ENCODE results near the gene CARMIL1.

The CARMIL1 gene

DNA sequence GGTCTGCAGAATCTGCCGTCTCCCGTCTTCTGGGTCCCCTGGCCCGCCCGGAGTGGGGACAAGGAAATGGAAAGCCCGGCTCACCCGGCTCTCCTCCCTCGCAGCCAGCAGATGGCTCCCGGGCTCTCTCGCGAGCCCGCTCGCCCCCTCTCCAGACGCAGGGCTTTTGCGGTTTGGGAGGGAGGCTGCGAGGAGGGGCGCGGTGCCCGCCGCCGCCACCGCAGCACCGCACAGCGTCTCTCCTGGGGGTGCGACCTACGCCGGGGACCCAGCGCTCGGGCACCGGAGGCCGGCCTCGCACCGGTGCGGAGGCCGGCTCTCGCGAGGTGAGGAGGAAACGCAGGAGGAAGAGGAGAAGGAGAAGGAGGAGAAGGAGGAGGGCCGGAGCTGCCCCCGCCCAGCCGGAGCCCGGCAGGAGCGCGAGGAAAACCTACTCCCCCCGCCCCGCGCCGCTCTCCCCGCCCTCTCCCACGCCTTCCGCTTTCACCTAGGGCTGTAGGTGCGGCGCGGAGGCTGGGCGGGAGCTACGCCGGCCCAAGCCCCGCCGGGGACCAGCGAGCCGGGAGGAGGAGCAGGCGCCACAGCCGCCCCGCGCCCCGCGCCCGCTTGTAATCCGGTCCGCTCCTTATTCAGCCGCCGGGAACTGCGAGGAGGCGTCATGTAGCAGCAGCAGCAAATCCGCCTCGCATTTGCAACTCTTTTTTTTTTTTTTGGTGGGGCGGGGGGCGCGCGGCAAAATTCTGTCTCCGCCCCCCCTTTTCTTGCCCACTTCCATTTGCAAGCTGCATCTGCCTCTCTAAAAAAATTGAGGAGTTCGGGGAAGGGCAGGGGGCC is at the start of gene CARMIL1:
Gene CARMIL1, plus strand, starts transcription at position 461 of the 834 bp plus-strand sequence. CDS start 422 bp downstream, outside the sequence.
- DNase-seq = peak; percentile 83

DNA sequence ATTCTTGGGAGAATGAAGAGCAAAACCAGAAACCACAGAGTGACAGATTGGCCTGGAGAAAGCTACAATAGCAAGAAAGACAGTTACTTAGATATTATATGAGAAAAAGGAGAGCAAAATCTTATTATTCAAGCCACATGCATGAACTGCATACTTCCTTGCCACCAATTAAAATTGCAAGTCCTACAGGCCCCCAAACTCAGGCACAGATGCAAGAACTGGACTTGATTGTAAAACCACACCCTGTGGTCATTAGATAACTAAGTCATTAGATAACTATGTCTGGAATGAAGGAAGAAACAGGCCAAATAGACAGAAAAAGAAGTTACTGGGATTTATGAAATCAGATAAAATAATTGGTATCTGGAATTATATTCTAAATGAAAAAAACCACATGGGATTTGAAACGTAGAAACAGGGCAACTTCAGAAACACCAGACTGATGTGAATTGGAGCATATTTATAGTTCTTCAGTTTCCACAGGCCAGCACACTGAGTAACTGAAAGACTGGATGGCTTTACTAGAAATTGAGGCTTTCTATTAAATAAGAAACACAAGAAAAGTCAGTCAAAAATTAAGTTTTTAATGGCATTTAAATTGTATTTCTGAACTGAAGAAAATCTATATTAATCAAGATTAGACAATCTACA is 49.4 kb upstream of the CARMIL1 start:
- DNase-seq = no peak

DNA sequence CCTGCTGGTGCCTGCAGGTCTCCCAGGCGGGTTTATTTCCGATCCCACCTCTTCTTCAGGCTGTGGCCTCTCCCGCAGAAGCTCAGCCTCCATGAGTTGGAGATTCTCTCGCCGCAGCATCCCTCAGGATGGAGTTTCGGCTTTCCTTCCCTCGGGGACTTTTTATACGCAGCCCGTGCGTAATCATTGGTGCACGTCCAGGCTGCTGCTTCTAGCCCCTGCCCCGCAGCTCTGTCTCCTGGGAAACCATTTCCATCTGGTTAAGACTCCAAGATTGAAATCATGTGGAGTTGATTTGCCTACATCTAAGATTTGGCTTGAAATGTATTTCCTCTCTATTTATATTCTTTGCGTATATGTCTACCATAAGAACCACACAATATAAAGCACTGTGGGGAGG is 46.7 kb upstream of the CARMIL1 start:
- no peak for DNase-seq

DNA sequence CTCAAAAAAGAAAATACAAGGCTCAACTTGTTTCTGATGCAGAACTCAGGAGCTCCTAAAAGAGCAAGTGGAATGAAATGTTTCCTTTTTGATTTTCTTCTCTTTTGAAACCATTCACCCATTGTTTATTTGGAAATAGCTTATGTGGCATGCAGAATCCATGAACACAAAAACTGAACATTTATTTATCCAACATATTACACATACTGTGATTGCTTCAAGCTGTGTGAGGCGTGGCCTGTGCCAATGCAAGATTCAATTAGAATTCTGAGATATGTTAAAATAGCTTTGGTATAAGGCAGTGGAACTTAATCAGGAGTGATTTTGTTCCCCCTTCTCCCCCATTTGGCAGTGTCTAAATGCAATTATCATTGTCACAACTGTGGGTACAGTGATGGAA is 45.9 kb upstream of the CARMIL1 start:
- no peak for DNase-seq

DNA sequence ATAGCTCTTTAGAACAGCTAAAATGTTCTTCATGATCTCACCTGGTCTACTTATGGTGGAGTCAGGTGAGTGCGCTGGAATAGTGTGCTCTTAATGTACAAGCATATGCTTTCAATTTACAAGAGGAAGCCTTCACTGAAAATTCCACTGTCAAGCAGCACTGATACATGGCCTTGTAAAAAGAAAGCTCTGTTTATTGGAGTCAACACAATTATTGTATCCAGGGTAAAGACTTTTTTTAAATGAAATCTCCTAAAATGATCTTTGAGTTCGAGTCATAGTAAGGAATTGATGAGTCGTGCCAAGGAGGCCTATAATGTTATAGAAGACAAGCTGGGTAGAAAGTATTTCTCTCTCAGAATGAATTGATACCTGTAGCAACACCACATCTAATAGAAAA is 41.6 kb upstream of the CARMIL1 start:
- no peak for DNase-seq

DNA sequence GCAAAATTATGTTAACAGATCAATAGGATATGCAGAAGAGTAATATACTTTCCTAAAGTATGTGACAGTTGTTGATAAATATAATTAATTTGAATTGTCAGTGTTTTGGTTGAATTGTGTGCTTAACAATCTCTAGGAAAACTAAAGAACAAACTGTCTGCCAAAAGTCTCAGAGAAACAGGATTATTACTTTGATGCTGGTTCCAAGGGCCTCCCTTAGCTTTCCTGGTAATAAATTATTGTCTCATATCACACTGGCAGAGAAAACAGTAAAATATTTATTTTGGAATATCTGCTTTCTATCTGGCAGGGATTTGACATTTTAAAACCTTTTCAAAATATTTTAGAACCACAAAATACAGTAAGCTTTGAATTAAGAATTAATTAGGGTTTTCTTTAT is 40.1 kb upstream of the CARMIL1 start:
- no peak for DNase-seq

DNA sequence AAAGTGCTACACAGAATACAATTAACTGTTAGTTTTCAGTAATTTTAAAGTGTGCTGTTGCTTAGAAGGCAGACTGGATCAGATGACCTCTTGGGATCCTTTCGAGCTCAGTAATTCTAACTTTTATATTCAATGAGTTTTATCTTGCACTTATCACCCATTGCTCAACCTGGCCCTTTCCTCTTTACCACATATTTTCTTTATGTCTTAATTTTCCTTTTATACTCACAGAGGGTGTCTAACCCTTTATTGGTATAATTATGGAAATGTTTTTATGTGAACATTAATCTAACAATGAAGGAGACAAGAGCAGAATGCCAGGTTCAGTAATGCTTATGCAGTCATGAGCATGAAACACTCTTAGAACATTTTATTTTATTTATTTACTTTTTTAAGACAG is 39.7 kb upstream of the CARMIL1 start:
- no peak for DNase-seq

DNA sequence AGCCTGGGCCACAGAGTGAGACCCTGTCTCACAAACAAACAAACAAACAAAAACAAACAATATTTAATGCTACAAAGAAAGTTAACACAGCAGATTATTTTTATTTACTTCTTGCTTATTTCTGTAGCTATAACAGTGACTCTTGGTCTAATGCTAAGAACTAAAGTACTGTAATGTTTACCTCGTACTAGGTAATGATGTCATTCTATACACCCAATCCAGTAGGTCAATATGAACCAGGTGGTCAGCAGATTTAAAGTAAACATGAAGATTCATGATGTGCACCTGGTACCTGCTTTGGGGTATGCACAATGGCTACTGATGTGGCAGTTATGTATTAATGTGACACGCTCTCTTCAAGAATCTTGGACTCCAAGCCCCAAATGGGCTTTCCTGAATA is 36.6 kb upstream of the CARMIL1 start:
- no peak for DNase-seq

DNA sequence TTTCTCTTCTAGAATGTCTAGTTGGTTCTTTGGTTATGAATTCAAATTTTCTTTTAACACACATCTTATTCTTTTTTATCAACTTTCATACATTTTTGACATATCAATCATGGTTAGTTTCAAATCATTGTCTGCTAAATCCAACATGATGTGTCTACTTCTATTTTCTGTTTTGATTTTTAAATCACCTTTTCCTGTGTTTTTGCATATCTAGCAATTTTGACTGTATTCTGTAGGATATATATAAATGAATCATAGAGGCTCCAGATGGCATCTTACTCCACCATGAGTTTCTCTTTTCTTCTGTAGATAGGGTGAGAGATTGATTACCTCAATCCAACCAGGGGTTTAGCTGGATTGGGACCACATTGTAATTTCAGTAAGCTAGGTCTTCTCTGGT is 34.3 kb upstream of the CARMIL1 start:
- DNase-seq = no peak

DNA sequence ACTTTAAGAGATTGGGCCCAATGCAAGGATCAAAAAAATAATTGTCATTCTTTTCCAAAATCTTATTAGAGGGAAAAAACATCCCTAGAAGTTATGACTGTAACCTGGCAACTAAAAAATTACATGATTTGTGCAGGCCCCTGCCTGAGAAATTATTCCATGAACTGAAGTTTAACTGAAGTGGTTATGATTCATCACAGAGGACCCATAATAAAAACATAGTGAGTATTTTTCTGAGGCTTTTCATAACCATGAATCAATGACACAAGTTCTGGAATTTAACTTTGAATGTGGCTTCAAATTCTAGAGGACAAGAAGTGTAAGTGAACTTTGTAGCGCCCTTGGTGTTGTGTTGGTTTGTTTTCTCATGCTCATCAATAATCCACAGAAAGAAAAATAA is 31.1 kb upstream of the CARMIL1 start:
- DNase-seq = no peak

DNA sequence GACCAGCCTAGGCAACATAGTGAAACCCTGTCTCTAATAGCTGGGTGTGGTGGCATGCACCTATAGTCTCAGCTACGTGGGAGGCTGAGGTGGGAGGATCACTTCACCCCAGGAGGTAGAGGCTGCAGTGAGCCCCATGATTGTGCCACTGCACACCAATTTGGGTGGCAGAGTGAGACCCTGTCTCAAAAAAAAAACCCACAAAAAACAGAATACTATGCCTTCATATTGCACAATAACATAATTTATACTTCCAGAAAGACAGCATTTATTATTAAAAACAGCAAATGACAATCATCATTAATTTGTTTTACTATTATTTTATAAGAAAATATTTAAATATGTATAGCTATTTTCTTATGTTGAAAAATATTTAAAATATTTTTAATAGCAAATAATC is 30.0 kb upstream of the CARMIL1 start:
- DNase-seq = no peak

DNA sequence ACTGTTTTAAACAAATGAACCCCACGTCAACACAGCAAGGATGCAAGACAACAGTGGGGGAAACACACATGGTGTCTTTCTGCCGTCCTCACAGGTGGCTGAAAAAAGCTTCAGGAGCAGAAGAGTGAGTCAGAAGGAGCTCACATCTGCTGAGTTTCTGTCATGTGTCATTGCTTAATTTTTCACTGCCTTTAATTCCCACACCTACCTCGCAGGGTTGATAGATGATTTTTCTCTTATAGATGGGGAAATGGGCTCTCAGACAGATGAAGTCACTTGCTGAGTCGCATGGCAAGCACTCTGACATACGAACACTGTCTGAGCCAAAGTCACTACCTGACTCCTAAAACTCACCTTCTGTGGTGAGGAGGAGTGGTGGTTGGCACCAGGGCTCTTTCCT is 28.3 kb upstream of the CARMIL1 start:
- DNase-seq = no peak

DNA sequence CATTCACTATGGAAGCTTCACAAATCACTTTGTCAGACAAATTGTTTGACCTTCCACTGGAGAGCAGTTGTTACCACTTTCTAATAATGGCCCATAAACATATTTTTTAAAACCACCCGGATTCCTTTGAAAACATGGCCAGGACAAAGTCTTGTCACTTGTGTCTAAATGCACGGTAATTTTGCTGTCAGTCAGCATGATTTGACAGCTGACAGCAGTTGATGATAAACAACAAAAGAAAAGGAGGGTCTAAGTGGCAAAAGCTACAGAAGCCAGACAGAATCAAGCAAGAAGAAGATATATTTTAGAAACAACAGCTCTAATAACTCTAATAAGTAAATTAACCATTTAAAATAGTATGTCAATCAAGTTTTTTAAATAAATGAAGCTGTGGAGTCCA is 27.7 kb upstream of the CARMIL1 start:
- DNase-seq = no peak

DNA sequence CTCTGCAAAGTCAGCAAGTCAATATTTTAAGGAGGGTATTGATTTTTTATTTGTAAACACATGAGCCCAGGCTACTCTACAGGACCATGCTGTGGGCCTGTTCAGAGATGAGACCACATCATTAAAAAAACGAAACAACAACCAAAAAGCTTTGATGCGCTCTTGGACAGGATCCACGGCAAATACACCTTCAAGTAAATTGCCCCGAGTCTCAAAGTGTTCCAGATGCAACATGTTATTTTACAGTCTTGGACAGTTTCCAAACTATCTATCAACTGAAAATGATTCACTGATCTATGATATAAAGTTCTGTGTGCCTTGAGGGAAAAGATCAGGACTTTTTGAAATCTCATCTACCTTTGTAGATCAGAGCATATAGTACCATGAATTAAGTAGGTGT is 25.8 kb upstream of the CARMIL1 start:
- no peak for DNase-seq

DNA sequence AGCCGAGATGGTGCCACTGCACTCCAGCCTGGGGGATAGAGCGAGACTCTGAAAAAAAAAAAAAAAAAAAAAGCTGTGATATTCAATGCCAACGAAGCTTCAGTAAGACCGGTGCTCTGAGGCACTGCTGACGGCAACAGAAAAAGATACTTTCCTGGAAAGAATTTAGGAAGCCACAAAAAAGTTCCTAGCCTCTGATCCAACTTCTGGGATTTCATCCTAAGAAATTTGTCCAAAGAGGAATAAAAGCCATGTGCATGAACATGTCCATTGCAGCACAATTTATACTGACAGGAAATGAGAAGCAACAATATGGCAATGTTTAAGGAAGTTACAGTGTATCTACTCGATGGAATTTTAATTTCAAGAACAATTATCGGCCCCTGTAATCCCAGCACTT is 24.5 kb upstream of the CARMIL1 start:
- DNase-seq = no peak

DNA sequence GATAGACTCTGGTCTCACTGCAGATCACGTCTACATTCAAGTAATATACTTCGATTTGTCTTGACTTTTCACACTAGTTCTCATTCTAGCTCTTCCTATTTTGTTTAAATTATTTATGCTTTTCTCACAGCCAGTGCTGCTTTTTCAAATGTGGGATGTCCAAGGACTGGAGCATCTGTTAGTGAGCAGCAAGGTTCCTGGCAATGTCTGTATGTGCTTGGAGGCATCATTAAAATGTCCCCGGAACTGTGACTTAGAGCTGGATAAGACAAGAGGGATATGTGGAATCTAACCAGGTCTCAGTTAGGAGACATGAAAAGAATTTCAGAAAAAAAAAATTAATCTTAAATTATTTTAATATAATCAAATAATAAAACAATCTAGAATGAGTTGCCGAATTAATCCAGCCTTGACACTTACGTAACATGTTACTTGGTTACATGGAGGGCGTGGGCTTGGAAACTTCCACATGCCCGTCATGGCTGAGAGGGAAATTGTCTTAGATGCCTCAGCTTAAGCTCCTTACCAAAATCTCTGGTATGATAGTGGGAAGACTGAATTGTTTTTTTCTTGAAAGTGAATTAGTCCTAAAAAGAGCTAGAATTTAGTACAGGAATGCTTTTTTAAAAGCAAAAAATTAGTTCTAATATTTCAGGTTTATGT is 21.4 kb upstream of the CARMIL1 start:
- no peak for DNase-seq

DNA sequence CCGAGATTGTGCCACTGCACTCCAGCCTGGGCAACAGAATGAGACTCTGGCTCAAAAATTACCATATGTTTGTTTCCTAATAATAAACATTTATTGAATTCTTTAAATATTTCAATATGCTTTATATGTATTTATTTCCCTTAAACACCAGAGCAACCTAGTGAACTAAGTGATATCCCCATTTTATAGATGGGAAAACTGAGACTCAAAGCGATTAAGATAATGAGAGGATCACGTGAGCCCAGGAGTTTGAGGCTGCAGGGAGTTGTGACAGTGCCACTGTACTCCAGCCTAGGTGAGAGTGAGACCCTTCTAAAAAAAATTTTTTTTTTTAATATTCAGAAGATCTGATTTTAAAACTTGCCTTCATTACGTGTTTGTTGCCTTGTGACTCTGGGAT is 19.4 kb upstream of the CARMIL1 start:
- no peak for DNase-seq

DNA sequence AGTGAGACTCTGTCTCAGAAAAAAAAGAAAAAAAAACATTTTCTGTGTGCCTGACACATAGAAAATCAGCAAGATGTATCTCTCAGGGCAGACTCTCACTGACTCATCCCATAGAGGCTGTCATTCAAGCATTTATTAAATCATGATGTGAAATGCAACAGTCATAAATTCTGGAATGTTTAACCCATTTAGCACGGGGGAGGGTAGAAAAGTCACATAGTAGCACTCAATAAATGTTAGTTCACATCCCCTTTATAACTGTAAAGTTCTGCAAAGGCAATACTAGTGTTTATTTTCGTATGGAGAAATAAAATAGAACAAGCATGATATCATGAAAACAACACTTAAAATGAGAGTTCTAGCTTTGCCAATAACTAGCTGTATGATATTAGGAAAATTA is 15.5 kb upstream of the CARMIL1 start:
- DNase-seq = no peak

DNA sequence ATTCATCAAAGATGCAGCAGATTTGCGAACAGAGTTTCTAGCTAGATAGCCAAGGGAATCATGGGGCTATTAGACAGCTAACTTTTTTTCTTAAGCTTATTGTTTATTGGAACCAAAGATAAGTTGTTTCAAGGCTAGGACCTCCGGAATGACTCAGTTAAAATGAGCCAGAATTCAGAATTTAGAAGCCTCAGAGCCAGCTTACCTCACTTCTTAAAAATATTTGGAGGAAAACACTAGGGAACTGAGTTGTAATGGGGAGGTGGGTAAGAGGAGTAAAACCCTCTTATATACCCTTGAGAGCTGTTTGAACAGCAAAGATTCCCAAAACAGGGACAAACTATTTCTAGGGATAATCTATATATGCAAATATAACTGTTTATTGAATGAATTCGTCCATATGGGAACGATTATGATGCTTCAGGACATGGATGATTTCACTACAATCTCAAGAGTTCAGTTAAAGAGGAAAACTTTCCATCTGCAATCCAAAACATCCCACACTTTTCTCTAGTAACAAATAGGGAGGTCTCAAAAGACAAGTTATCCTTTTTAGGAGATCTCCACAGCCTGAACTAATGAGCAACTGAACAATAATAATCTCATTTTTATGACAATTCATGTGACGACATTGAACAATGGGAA is 12.6 kb upstream of the CARMIL1 start:
- no peak for DNase-seq

DNA sequence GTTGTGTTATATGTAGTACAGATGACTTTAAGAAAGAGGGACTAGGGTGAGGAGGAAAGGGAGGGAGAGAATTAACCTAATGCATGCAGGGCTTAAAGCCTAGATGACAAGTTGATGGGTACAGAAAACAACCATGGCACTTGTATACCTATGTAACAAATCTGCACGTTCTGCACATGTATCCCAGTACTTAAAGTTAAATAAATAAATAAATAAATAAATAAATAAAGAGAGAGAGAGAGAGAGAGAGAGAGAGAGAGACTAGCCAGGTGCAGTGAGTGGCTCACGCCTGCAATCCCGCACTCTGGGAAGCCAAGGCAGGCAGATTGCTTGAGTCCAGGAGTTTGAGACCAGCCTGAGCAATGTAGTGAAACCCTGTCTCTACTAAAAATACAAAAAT is 11.5 kb upstream of the CARMIL1 start:
- DNase-seq = no peak

DNA sequence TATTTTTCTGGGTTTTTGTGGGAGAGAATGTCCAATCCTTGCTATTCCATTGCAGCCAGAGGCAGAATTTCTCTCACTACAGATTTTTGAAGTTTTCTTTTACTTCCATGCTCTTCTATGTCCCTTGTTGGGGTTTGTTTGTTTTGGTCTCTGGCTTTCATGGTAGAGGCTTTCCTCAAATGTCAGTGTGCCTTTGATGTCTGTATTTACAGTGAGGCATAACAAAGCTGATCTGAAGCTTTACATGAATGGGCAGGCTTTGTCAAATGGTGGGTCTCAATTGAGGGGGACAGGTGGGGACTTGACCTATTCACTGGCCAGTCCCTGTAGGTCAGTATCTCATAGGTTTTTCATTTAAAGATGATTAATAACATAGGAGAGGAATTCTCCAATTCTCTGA is 8.6 kb upstream of the CARMIL1 start:
- DNase-seq = no peak

DNA sequence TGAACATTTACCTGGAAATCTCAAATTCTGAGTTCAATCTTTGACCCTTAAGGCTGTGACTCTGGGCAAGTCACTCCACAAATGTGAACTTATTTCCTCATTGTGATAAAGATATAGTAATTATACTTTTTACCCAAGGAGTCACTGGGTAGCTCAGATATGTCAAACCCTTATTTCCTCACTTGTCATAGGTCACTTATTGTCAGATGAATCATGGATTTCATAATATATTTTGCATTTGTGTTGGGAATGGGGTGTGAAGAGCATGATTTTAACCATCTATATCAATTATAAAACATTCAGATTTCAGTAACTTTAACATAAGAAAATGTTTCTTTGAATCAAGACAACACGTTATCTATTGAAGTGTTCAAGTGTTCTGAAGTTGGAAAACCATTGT is 3.7 kb upstream of the CARMIL1 start:
- DNase-seq = no peak

DNA sequence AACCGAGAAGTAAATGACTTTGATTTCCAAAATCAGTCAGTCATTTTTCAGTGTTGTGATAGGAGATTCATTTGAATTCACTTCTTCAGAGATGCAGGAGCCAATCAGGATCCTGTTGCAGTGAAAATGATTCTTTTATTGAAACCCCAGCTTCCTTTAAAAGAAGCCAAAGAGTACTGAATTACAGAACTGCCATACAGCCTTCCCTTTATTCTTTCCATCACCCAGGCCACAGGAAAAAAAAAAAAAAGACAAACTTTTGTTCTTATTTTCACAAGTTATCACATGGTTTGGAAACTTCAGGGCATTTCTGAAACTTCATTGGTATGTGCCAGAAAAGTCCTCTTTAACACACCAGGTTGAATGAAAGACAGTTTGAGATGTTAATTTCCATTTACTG is 1.8 kb upstream of the CARMIL1 start:
- no peak for DNase-seq

DNA sequence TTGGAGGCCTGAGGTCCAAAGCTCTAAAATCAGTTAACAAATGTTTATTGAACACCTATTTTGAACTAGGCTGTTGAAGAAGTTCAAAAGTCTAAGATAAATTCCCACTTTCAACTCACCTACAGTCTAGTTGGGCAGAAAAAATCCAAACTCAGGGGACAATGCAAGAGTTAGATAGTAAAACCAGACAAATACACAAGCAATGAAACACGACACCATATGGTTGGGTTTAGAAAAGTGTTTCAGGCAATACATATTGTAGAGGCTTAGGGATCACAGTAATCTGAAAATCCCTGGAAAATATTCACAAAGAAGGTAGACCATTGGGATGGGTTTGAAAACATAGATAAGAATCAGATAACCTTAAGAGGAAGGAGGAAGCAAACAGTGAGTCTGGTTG is 1.3 kb upstream of the CARMIL1 start:
- no peak for DNase-seq

Measured in 8988T (cell line).